GM18861 (cell line): ENCODE results near the gene CELSR2.
"Not testable (repeated sequence)": the region's sequence is repeated elsewhere in the genome, so short reads cannot be mapped to it uniquely, and the experiment has no call there.

Source experiments
- ATAC-seq: cut with Tn5 transposase; IDR thresholded peaks from one replicate; pipeline ENCODE4 v1.9.1; 2021; ENCODE audit not compliant: unreplicated experiment

Gene CELSR2

GRCh38 chr1:109248797-109249629 is at the start of gene CELSR2:
Gene CELSR2 (plus strand): TSS chr1:109249539. CDS start chr1:109250080, 541 bp downstream.
- peak; percentile 64 for ATAC-seq

GRCh38 chr1:109199710-109200109 is 49.6 kb upstream of the CELSR2 start:
- ATAC-seq: no peak

- no peak for ATAC-seq
Measured at GRCh38 chr1:109201123-109201703, 48.1 kb upstream of the CELSR2 start.

GRCh38 chr1:109204484-109204883 is 44.9 kb upstream of the CELSR2 start:
- ATAC-seq: no peak

- ATAC-seq: no peak
Measured at GRCh38 chr1:109206339-109206738, 43.0 kb upstream of the CELSR2 start.

GRCh38 chr1:109207467-109208103 is 41.8 kb upstream of the CELSR2 start:
- no peak for ATAC-seq

- no peak for ATAC-seq
Measured at GRCh38 chr1:109208394-109208793, 40.9 kb upstream of the CELSR2 start.

GRCh38 chr1:109208836-109209463 is 40.4 kb upstream of the CELSR2 start:
- no peak for ATAC-seq

- no peak for ATAC-seq
Measured at GRCh38 chr1:109210058-109210457, 39.3 kb upstream of the CELSR2 start.

GRCh38 chr1:109213345-109213823 is 36.0 kb upstream of the CELSR2 start:
- no peak for ATAC-seq

- ATAC-seq: peak; percentile 67
Measured at GRCh38 chr1:109213824-109214693, 35.3 kb upstream of the CELSR2 start, which contains the start of gene SARS1. Gene SARS1 (plus strand): TSS chr1:109213918. CDS start chr1:109213993, 75 bp downstream.

- peak; percentile 36 for ATAC-seq
Measured at GRCh38 chr1:109214695-109215623, 34.4 kb upstream of the CELSR2 start.

- ATAC-seq: no peak
Measured at GRCh38 chr1:109216662-109217061, 32.7 kb upstream of the CELSR2 start.

GRCh38 chr1:109218516-109218915 is 30.8 kb upstream of the CELSR2 start:
- no peak for ATAC-seq

GRCh38 chr1:109221201-109221600 is 28.1 kb upstream of the CELSR2 start:
- ATAC-seq: not testable (repeated sequence)

- no peak for ATAC-seq
Measured at GRCh38 chr1:109225308-109225707, 24.0 kb upstream of the CELSR2 start.

GRCh38 chr1:109225711-109226445 is 23.5 kb upstream of the CELSR2 start:
- no peak for ATAC-seq

- ATAC-seq: no peak
Measured at GRCh38 chr1:109228167-109228566, 21.2 kb upstream of the CELSR2 start.
